ENCODE results near the gene COL27A1.

The COL27A1 gene

GRCh38 chr9:114220061-114220541 is 64.8 kb downstream of the COL27A1 start:
- H3K27ac ChIP-seq (replicated peaks; ENCODE audit: low read length) = no peak overlapping the region
- H3K79me1 ChIP-seq (ENCODE audit: low read depth, low read length) = no peaks in the 10 kb centered on the region
- H3K36me3 ChIP-seq (replicated peaks in 1 of 2; ENCODE audit: control insufficient read depth in 2 of 2, insufficient read depth in 2 of 2, low read length in 2 of 2) = peaks cover 0 to 2% of the 10 kb centered on the region in 2 donors

DNA sequence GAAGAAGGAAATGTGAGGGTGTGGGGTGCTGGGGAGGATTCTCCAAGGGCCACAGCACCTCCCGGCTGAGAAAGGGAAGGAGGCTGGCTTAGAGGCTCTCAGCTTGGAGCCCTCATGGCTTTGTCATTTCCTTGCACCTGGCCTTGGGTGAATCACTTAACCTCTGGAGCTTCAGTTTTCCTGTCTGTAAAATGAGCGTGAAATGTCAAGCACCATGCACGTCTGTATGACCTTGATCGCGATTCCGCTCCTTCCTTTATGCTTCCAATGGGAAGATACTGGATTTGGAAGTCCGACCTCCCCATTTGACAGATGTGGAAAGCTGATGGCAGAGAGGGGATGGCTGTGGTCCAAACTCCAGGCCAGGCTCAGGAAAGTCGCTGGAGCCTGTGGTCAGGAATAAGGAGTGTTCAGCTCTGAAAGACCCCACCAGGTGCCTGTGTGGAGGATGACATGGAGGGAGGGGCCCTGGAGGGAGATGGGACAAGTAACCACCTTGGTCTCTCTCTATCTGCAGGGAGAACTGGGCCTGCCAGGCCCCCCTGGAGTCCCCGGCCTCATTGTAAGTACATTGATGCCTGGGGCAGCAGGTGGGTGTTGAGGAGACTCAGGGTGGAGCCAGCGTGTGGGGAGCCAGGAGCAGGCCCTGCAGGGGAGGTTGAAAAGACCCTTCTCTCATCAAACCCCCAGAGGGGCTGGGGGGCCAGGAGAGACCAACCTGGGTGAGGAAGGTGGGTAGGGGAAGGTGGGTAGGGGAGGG is 66.5 kb downstream of the COL27A1 start:
- WGBS, 2 donors (ENCODE audit: extremely low coverage in 2 of 2, insufficient read length in 2 of 2, insufficient replicate concordance in 1 of 2) = no CpG with 5 or more reads among the region's 10 CpGs

More at GRCh38 chr9:114220061-114220541, 64.8 kb downstream of the COL27A1 start:
- Histone ChIP-seq H2AFZ (ENCODE audit: low read length) (no peak overlapping the region), H4K91ac (ENCODE audit: low read depth, low read length, poor library complexity) (no peak overlapping the region), H3K4me3 (ENCODE audit: low read length in 2 of 2) (no peak overlapping the region), H3K4me1 (ENCODE audit: control insufficient read depth in 2 of 2, insufficient read depth in 1 of 2, low read depth in 1 of 2, low read length in 2 of 2) (peaks cover 2 to 8% of the 10 kb centered on the region in 2 donors), H3K4ac (ENCODE audit: low read length) (no peak overlapping the region), H3K18ac (ENCODE audit: low read length) (no peak overlapping the region), H2BK15ac (ENCODE audit: low read length) (no peak overlapping the region), H4K8ac (ENCODE audit: low read depth, low read length) (no peak overlapping the region), H3K27me3 (ENCODE audit: control insufficient read depth in 3 of 3, insufficient read depth in 3 of 3, low read depth in 1 of 3, low read length in 3 of 3) (no peaks in the 10 kb centered on the region), H3K23ac (ENCODE audit: low read depth, low read length, poor library complexity) (no peak overlapping the region), H3K14ac (ENCODE audit: low read length) (no peak overlapping the region), H3K4me2 (ENCODE audit: insufficient read depth, low read length, poor library complexity, severe bottlenecking) (no peak overlapping the region), H3K9ac (ENCODE audit: low read depth, low read length, poor library complexity) (no peak overlapping the region), H2BK5ac (ENCODE audit: low read length) (no peak overlapping the region), H2AK5ac (ENCODE audit: low read depth, low read length) (no peak overlapping the region), H2BK12ac (ENCODE audit: low read length) (no peak overlapping the region), H3K9me3 (replicated peaks in 1 of 2; ENCODE audit: control insufficient read depth in 2 of 2, insufficient read depth in 1 of 2, low read depth in 1 of 2, low read length in 2 of 2) (no peaks in the 10 kb centered on the region), H2BK120ac (ENCODE audit: low read depth, low read length) (no peak overlapping the region)
- DNase-seq (ENCODE audit: low spot score) = no peak
- WGBS, 2 donors (ENCODE audit: extremely low coverage in 2 of 2, insufficient read length in 2 of 2, insufficient replicate concordance in 1 of 2) = no CpG with 5 or more reads among the region's 8 CpGs

GRCh38 chr9:114223564-114224246 is 68.4 kb downstream of the COL27A1 start:
- H3K9ac ChIP-seq (ENCODE audit: low read depth, low read length, poor library complexity) = no peak overlapping the region
- H2AFZ ChIP-seq (ENCODE audit: low read length) = no peak overlapping the region
- H2BK120ac ChIP-seq (ENCODE audit: low read depth, low read length) = no peak overlapping the region
- DNase-seq (ENCODE audit: low spot score) = no peak
- H3K4me1 ChIP-seq (ENCODE audit: control insufficient read depth in 2 of 2, insufficient read depth in 1 of 2, low read depth in 1 of 2, low read length in 2 of 2) = peaks cover 13 to 33% of the 10 kb centered on the region in 2 donors
- H3K18ac ChIP-seq (ENCODE audit: low read length) = no peak overlapping the region
- no peak overlapping the region for H3K4me2 ChIP-seq (ENCODE audit: insufficient read depth, low read length, poor library complexity, severe bottlenecking)
- no peak overlapping the region for H3K4ac ChIP-seq (ENCODE audit: low read length)
- H2BK15ac ChIP-seq (ENCODE audit: low read length) = no peak overlapping the region
- no peak overlapping the region for H2BK5ac ChIP-seq (ENCODE audit: low read length)
- no peak overlapping the region for H2BK12ac ChIP-seq (ENCODE audit: low read length)
- no peak overlapping the region for H3K27ac ChIP-seq (replicated peaks; ENCODE audit: low read length)
- H4K8ac ChIP-seq (ENCODE audit: low read depth, low read length) = no peak overlapping the region
- WGBS, 2 donors (ENCODE audit: extremely low coverage in 2 of 2, insufficient read length in 2 of 2, insufficient replicate concordance in 1 of 2) = no CpG with 5 or more reads among the region's 4 CpGs
- H4K91ac ChIP-seq (ENCODE audit: low read depth, low read length, poor library complexity) = no peak overlapping the region
- H3K9me3 ChIP-seq (replicated peaks in 1 of 2; ENCODE audit: control insufficient read depth in 2 of 2, insufficient read depth in 1 of 2, low read depth in 1 of 2, low read length in 2 of 2) = no peaks in the 10 kb centered on the region
- no peak overlapping the region for H2AK5ac ChIP-seq (ENCODE audit: low read depth, low read length)
- no peak overlapping the region for H3K14ac ChIP-seq (ENCODE audit: low read length)
- no peaks in the 10 kb centered on the region for H3K36me3 ChIP-seq (replicated peaks in 1 of 2; ENCODE audit: control insufficient read depth in 2 of 2, insufficient read depth in 2 of 2, low read length in 2 of 2)
- no peaks in the 10 kb centered on the region for H3K27me3 ChIP-seq (ENCODE audit: control insufficient read depth in 3 of 3, insufficient read depth in 3 of 3, low read depth in 1 of 3, low read length in 3 of 3)
- H3K79me1 ChIP-seq (ENCODE audit: low read depth, low read length) = no peaks in the 10 kb centered on the region
- H3K4me3 ChIP-seq (ENCODE audit: low read length in 2 of 2) = no peak overlapping the region
- no peak overlapping the region for H3K23ac ChIP-seq (ENCODE audit: low read depth, low read length, poor library complexity)

More for the DNA sequence above, 66.5 kb downstream of the COL27A1 start:
- Histone ChIP-seq H2BK120ac (ENCODE audit: low read depth, low read length) (no peak overlapping the region), H4K8ac (ENCODE audit: low read depth, low read length) (no peak overlapping the region), H2BK5ac (ENCODE audit: low read length) (peak overlapping the region; percentile 16), H3K36me3 (replicated peaks in 1 of 2; ENCODE audit: control insufficient read depth in 2 of 2, insufficient read depth in 2 of 2, low read length in 2 of 2) (peaks cover 0 to 2% of the 10 kb centered on the region in 2 donors), H3K9me3 (replicated peaks in 1 of 2; ENCODE audit: control insufficient read depth in 2 of 2, insufficient read depth in 1 of 2, low read depth in 1 of 2, low read length in 2 of 2) (no peaks in the 10 kb centered on the region), H2AK5ac (ENCODE audit: low read depth, low read length) (peak overlapping the region; percentile 12), H3K9ac (ENCODE audit: low read depth, low read length, poor library complexity) (no peak overlapping the region), H3K18ac (ENCODE audit: low read length) (no peak overlapping the region), H3K27me3 (ENCODE audit: control insufficient read depth in 3 of 3, insufficient read depth in 3 of 3, low read depth in 1 of 3, low read length in 3 of 3) (no peaks in the 10 kb centered on the region), H3K4ac (ENCODE audit: low read length) (no peak overlapping the region), H3K4me3 (ENCODE audit: low read length in 2 of 2) (no peak overlapping the region), H2BK15ac (ENCODE audit: low read length) (no peak overlapping the region), H4K91ac (ENCODE audit: low read depth, low read length, poor library complexity) (no peak overlapping the region), H3K27ac (replicated peaks; ENCODE audit: low read length) (no peak overlapping the region), H3K14ac (ENCODE audit: low read length) (no peak overlapping the region), H2AFZ (ENCODE audit: low read length) (no peak overlapping the region), H3K4me1 (ENCODE audit: control insufficient read depth in 2 of 2, insufficient read depth in 1 of 2, low read depth in 1 of 2, low read length in 2 of 2) (peaks cover 2 to 18% of the 10 kb centered on the region in 2 donors), H3K79me1 (ENCODE audit: low read depth, low read length) (no peaks in the 10 kb centered on the region), H3K23ac (ENCODE audit: low read depth, low read length, poor library complexity) (no peak overlapping the region), H3K4me2 (ENCODE audit: insufficient read depth, low read length, poor library complexity, severe bottlenecking) (no peak overlapping the region), H2BK12ac (ENCODE audit: low read length) (no peak overlapping the region)
- no peak for DNase-seq (ENCODE audit: low spot score)

- no peak overlapping the region for H2BK15ac ChIP-seq (ENCODE audit: low read length)
- H4K91ac ChIP-seq (ENCODE audit: low read depth, low read length, poor library complexity) = no peak overlapping the region
- WGBS, 2 donors (ENCODE audit: extremely low coverage in 2 of 2, insufficient read length in 2 of 2, insufficient replicate concordance in 1 of 2) = no CpG with 5 or more reads among the region's 3 CpGs
- no peak overlapping the region for H2BK5ac ChIP-seq (ENCODE audit: low read length)
- H3K4ac ChIP-seq (ENCODE audit: low read length) = no peak overlapping the region
- no peak overlapping the region for H3K14ac ChIP-seq (ENCODE audit: low read length)
- H2BK12ac ChIP-seq (ENCODE audit: low read length) = no peak overlapping the region
- no peak overlapping the region for H3K27ac ChIP-seq (replicated peaks; ENCODE audit: low read length)
- H3K4me2 ChIP-seq (ENCODE audit: insufficient read depth, low read length, poor library complexity, severe bottlenecking) = no peak overlapping the region
- H3K36me3 ChIP-seq (replicated peaks in 1 of 2; ENCODE audit: control insufficient read depth in 2 of 2, insufficient read depth in 2 of 2, low read length in 2 of 2) = no peaks in the 10 kb centered on the region
- H3K4me3 ChIP-seq (ENCODE audit: low read length in 2 of 2) = no peak overlapping the region
- H2BK120ac ChIP-seq (ENCODE audit: low read depth, low read length) = no peak overlapping the region
- H4K8ac ChIP-seq (ENCODE audit: low read depth, low read length) = no peak overlapping the region
- no peak overlapping the region for H2AK5ac ChIP-seq (ENCODE audit: low read depth, low read length)
- no peak overlapping the region for H3K9ac ChIP-seq (ENCODE audit: low read depth, low read length, poor library complexity)
- no peaks in the 10 kb centered on the region for H3K79me1 ChIP-seq (ENCODE audit: low read depth, low read length)
- H3K27me3 ChIP-seq (ENCODE audit: control insufficient read depth in 3 of 3, insufficient read depth in 3 of 3, low read depth in 1 of 3, low read length in 3 of 3) = no peaks in the 10 kb centered on the region
- H3K18ac ChIP-seq (ENCODE audit: low read length) = no peak overlapping the region
- H3K4me1 ChIP-seq (ENCODE audit: control insufficient read depth in 2 of 2, insufficient read depth in 1 of 2, low read depth in 1 of 2, low read length in 2 of 2) = peaks cover 16 to 37% of the 10 kb centered on the region in 2 donors
- H3K9me3 ChIP-seq (replicated peaks in 1 of 2; ENCODE audit: control insufficient read depth in 2 of 2, insufficient read depth in 1 of 2, low read depth in 1 of 2, low read length in 2 of 2) = no peaks in the 10 kb centered on the region
- DNase-seq (ENCODE audit: low spot score) = no peak
- H2AFZ ChIP-seq (ENCODE audit: low read length) = no peak overlapping the region
- no peak overlapping the region for H3K23ac ChIP-seq (ENCODE audit: low read depth, low read length, poor library complexity)
Measured at GRCh38 chr9:114224247-114224610, 68.9 kb downstream of the COL27A1 start.

Measured in neuronal stem cell (in vitro differentiated cells).